Lower lobe of right lung (tissue), 2 donors: ENCODE results near the gene FAM124B. TPM values are rescaled to one million over a fixed set of nuclear protein-coding genes. Genes with fewer than 3 reads are reported as not detected.
"Not testable (repeated sequence)": the region's sequence is repeated elsewhere in the genome, so short reads cannot be mapped to it uniquely, and the experiment has no call there.

Source experiments
- ATAC-seq, 2 donors: fragments of 200-7000 bp; cut with Tn5 transposase; one replicate each; pipeline ENCODE4 v1.9.1; 2020 to 2022; ENCODE audit warnings: mild to moderate bottlenecking in 2 of 2, moderate library complexity in 2 of 2
- DNase-seq: peaks from one replicate; pipeline ENCODE4 v3.0.0-alpha.2; 2020
- H3K27ac ChIP-seq: fragments of 200-600 bp; one replicate; pipeline ENCODE4 v1.8.0; 2022
- H3K27me3 ChIP-seq: fragments of 200-600 bp; one replicate; pipeline ENCODE4 v1.8.0; 2022; ENCODE audit warnings: low read depth
- H3K36me3 ChIP-seq: fragments of 200-600 bp; one replicate; pipeline ENCODE4 v1.8.0; 2022; ENCODE audit warnings: mild to moderate bottlenecking
- H3K4me1 ChIP-seq: fragments of 200-600 bp; one replicate; pipeline ENCODE4 v1.8.0; 2022
- H3K4me3 ChIP-seq: fragments of 200-600 bp; one replicate; pipeline ENCODE4 v1.8.0; 2022; ENCODE audit warnings: mild to moderate bottlenecking
- H3K9me3 ChIP-seq: fragments of 200-600 bp; one replicate; pipeline ENCODE4 v1.8.0; 2022
- CTCF ChIP-seq: fragments of 200-600 bp; IDR thresholded peaks from one replicate; pipeline ENCODE4 v1.8.0; 2022; ENCODE audit warnings: antibody characterized with exemption, mild to moderate bottlenecking
- intact Hi-C: fragments of 100-400 bp; cut with DNase I; formaldehyde crosslinking; loops from one replicate; pipeline ENCODE4 v1.11.0; 2022
- total RNA-seq: library from RNA; stranded (reverse); fragmentation: NEBNext Ultra II Directional; extraction: Animal tissue kit (Norgen Biotek cat#: 25700); gene quantifications from one replicate; pipeline ENCODE4 v1.2.1, GENCODE V29; 2021
- donor health status: DM: no; HTN: yes; CAD: no; lungs with severe emphysema.

FAM124B gene
- total RNA-seq, 1 donor from 2014 or later = 4.8 TPM

- H3K4me3 ChIP-seq = peak overlapping the region; percentile 54
- TF ChIP-seq CTCF = no peak
- no peaks in the 10 kb centered on the region for H3K36me3 ChIP-seq
- no peaks in the 10 kb centered on the region for H3K27me3 ChIP-seq
- peak overlapping the region; percentile 79 for H3K27ac ChIP-seq
- DNase-seq = no peak
- no peak for ATAC-seq
- H3K4me1 ChIP-seq = no peaks in the 10 kb centered on the region
- no peaks in the 10 kb centered on the region for H3K9me3 ChIP-seq
- intact Hi-C loops = no loop called here
These were observed 1.6 kb downstream of the FAM124B start for GRCh38 chr2:224400174-224400810.

- no peak for DNase-seq
- intact Hi-C loops = no loop called here
- H3K36me3 ChIP-seq = no peaks in the 10 kb centered on the region
- H3K27ac ChIP-seq = no peak overlapping the region
- no peak for TF ChIP-seq CTCF
- H3K27me3 ChIP-seq = no peaks in the 10 kb centered on the region
- H3K9me3 ChIP-seq = no peaks in the 10 kb centered on the region
- ATAC-seq = no peak
- H3K4me3 ChIP-seq = peak overlapping the region; percentile 54
- H3K4me1 ChIP-seq = no peaks in the 10 kb centered on the region
These were observed 3.6 kb downstream of the FAM124B start for GRCh38 chr2:224398289-224398688.

GRCh38 chr2:224397100-224397499 lies 4.8 kb downstream of the FAM124B start:
- not testable (repeated sequence) for ATAC-seq

GRCh38 chr2:224395620-224396390 lies 6.1 kb downstream of the FAM124B start:
- no peaks in the 10 kb centered on the region for H3K9me3 ChIP-seq
- TF ChIP-seq CTCF = no peak
- H3K27ac ChIP-seq = no peak overlapping the region
- H3K4me1 ChIP-seq = no peaks in the 10 kb centered on the region
- no peaks in the 10 kb centered on the region for H3K36me3 ChIP-seq
- ATAC-seq (no peak), DNase-seq (no peak)
- H3K27me3 ChIP-seq = no peaks in the 10 kb centered on the region
- no peak overlapping the region for H3K4me3 ChIP-seq
- intact Hi-C loops = no loop called here

More at GRCh38 chr2:224397100-224397499, 4.8 kb downstream of the FAM124B start:
- H3K27me3 ChIP-seq, DNase-seq, H3K4me1 ChIP-seq, H3K27ac ChIP-seq, intact Hi-C loops, H3K36me3 ChIP-seq, H3K4me3 ChIP-seq, H3K9me3 ChIP-seq: not testable (repeated sequence)

- H3K27ac ChIP-seq = no peak overlapping the region
- H3K4me3 ChIP-seq = no peak overlapping the region
- H3K27me3 ChIP-seq = no peaks in the 10 kb centered on the region
- no peak for ATAC-seq
- no peak for TF ChIP-seq CTCF
- no peaks in the 10 kb centered on the region for H3K36me3 ChIP-seq
- no peak for DNase-seq
- H3K9me3 ChIP-seq = no peaks in the 10 kb centered on the region
- no peaks in the 10 kb centered on the region for H3K4me1 ChIP-seq
- intact Hi-C loops = no loop called here
These were observed 8.6 kb downstream of the FAM124B start for GRCh38 chr2:224393157-224393872.
